Measurements from ENCODE around the gene TMEM60. TPM values are rescaled to one million over a fixed set of nuclear protein-coding genes. Genes with fewer than 3 reads are reported as not detected.

TMEM60 gene
- total and polyA plus RNA-seq, 2 of the 13 experiments (the other 11 are each of a cell fraction or from before 2014, with no cell fraction given): 25.6 to 27.7 TPM

DNA sequence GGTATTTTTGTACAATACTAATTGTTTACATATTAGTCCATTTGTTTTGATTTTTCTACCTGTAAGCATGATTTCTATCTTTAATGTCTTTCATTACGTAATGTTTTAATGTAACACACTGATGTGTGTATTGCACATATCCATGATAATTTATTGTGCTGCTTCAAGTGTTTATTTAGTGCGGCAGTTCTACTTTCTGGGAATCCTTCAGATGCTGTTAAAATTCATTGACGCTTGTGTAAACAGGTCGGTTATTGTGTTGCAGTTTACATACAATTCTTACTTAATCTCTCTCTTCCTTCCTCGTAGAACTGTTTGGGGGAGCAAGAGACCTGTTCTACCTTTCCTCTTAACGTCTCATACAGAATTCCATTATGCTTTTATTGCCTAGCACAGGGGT, 6.9 kb downstream of the TMEM60 start:
- Histone ChIP-seq H3K4me2 (ENCODE audit: low read depth, low read length) (no peak overlapping the region), H3K9me3 (ENCODE audit: low read length) (no peaks in the 10 kb centered on the region; the same call in 1 of the 2 replicates), H3K27me3 (ENCODE audit: control insufficient read depth in 1 of 2, insufficient read depth in 2 of 2, low read length in 2 of 2) (no peaks in the 10 kb centered on the region), H3K27ac (ENCODE audit: extremely low read length, insufficient read depth, low read length) (no peak overlapping the region), H3K4me3 (replicated peaks in 1 of 3; ENCODE audit: insufficient read depth in 1 of 3, low read depth in 2 of 3, low read length in 3 of 3) (no peak overlapping the region), H4K20me1 (ENCODE audit: insufficient read depth, low read length) (no peaks in the 10 kb centered on the region), H3K4me1 (ENCODE audit: insufficient read depth, low read length) (peaks cover 5% of the 10 kb centered on the region), H3K79me2 (ENCODE audit: insufficient read depth, low read length) (peaks cover 10% of the 10 kb centered on the region), H3K36me3 (replicated peaks in 1 of 2; ENCODE audit: control insufficient read depth in 1 of 2, insufficient read depth in 2 of 2, low read length in 2 of 2) (peaks cover 0 to 6% of the 10 kb centered on the region in 2 experiments; a peak in 3 of 5 replicates), H2AFZ (ENCODE audit: low read length) (no peak overlapping the region), H3K9ac (ENCODE audit: insufficient read depth, low read depth, low read length) (no peak overlapping the region)
- FAIRE-seq (no peak), ATAC-seq (no peak), DNase-seq (ENCODE audit: low spot score) (no peak)
- BruUV-seq (replicated peaks): no TSS peak
- 92% methylated on average over 6 of the region's 6 CpGs for WGBS (ENCODE audit: low lambda C conversion rate)
- intact Hi-C loops (cut with micrococcal nuclease; ENCODE audit: unreplicated experiment) (no loop called here), in situ Hi-C loops (cut with HindIII; ENCODE audit: extremely low pct_ligation_motif_present, low pct_unique_long_range_greater_than_20kb) (no loop called here)
- ChIA-PET POLR2A (no interaction called here), CTCF (ENCODE audit: low intra/inter-chr PET ratio, low total read pairs) (no interaction called here)
- TF ChIP-seq, protein P1, sequence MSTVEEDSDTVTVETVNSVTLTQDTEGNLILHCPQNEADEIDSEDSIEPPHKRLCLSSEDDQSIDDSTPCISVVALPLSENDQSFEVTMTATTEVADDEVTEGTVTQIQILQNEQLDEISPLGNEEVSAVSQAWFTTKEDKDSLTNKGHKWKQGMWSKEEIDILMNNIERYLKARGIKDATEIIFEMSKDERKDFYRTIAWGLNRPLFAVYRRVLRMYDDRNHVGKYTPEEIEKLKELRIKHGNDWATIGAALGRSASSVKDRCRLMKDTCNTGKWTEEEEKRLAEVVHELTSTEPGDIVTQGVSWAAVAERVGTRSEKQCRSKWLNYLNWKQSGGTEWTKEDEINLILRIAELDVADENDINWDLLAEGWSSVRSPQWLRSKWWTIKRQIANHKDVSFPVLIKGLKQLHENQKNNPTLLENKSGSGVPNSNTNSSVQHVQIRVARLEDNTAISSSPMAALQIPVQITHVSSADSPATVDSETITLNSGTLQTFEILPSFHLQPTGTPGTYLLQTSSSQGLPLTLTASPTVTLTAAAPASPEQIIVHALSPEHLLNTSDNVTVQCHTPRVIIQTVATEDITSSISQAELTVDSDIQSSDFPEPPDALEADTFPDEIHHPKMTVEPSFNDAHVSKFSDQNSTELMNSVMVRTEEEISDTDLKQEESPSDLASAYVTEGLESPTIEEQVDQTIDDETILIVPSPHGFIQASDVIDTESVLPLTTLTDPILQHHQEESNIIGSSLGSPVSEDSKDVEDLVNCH (CRISPR knock-in tag; IDR thresholded peaks at IDR 0.05): no peak
- TF ChIP-seq CEBPB (IDR thresholded peaks at IDR 0.05; ENCODE audit: borderline replicate concordance, low read depth, low read length) (0 out of 2 replicates have a peak, but pooled peaks have one; percentile 23), RORA (CRISPR knock-in tag; IDR thresholded peaks at IDR 0.05) (no peak)

- WGBS (ENCODE audit: low lambda C conversion rate): 96% methylated on average over 2 of the region's 2 CpGs
- POLR2A ChIA-PET: no interaction called here
- intact Hi-C loops (cut with micrococcal nuclease; ENCODE audit: unreplicated experiment): no loop called here
- Histone ChIP-seq H3K79me2 (ENCODE audit: insufficient read depth, low read length) (no peaks in the 10 kb centered on the region), H3K36me3 (replicated peaks in 1 of 2; ENCODE audit: control insufficient read depth in 1 of 2, insufficient read depth in 2 of 2, low read length in 2 of 2) (no peaks in the 10 kb centered on the region; a peak in 1 of 5 replicates), H4K20me1 (ENCODE audit: insufficient read depth, low read length) (no peaks in the 10 kb centered on the region), H3K4me2 (ENCODE audit: low read depth, low read length) (no peak overlapping the region), H2AFZ (ENCODE audit: low read length) (no peak overlapping the region), H3K27me3 (ENCODE audit: control insufficient read depth in 1 of 2, insufficient read depth in 2 of 2, low read length in 2 of 2) (no peaks in the 10 kb centered on the region), H3K4me1 (ENCODE audit: insufficient read depth, low read length) (peaks cover 3% of the 10 kb centered on the region), H3K9ac (ENCODE audit: insufficient read depth, low read depth, low read length) (no peak overlapping the region), H3K27ac (ENCODE audit: extremely low read length, insufficient read depth, low read length) (no peak overlapping the region), H3K9me3 (ENCODE audit: low read length) (peaks cover 12% of the 10 kb centered on the region), H3K4me3 (replicated peaks in 1 of 3; ENCODE audit: insufficient read depth in 1 of 3, low read depth in 2 of 3, low read length in 3 of 3) (no peak overlapping the region)
- ATAC-seq (peak; percentile 20; the same call in 1 of the 3 replicates), DNase-seq (ENCODE audit: low spot score) (no peak), FAIRE-seq (no peak)
- CTCF ChIA-PET (ENCODE audit: low intra/inter-chr PET ratio, low total read pairs): no interaction called here
- in situ Hi-C loops (cut with HindIII; ENCODE audit: extremely low pct_ligation_motif_present, low pct_unique_long_range_greater_than_20kb): no loop called here
- BruUV-seq (replicated peaks): no TSS peak
- TF ChIP-seq HNF1B (CRISPR knock-in tag; IDR thresholded peaks at IDR 0.05) (no peak), CHCHD3 (CRISPR knock-in tag; IDR thresholded peaks at IDR 0.05) (no peak), SKI (IDR thresholded peaks at IDR 0.05; ENCODE audit: partially characterized antibody) (no peak), ZNF879 (CRISPR knock-in tag; IDR thresholded peaks at IDR 0.05) (no peak), ZNF101 (CRISPR knock-in tag; IDR thresholded peaks at IDR 0.05; ENCODE audit: borderline replicate concordance, low read depth) (no peak), CBX2 (IDR thresholded peaks at IDR 0.05; ENCODE audit: low read depth, low read length) (no peak), CBX2 (CRISPR knock-in tag; IDR thresholded peaks at IDR 0.05; ENCODE audit: low read depth) (no peak)
- TF ChIP-seq, protein P2, sequence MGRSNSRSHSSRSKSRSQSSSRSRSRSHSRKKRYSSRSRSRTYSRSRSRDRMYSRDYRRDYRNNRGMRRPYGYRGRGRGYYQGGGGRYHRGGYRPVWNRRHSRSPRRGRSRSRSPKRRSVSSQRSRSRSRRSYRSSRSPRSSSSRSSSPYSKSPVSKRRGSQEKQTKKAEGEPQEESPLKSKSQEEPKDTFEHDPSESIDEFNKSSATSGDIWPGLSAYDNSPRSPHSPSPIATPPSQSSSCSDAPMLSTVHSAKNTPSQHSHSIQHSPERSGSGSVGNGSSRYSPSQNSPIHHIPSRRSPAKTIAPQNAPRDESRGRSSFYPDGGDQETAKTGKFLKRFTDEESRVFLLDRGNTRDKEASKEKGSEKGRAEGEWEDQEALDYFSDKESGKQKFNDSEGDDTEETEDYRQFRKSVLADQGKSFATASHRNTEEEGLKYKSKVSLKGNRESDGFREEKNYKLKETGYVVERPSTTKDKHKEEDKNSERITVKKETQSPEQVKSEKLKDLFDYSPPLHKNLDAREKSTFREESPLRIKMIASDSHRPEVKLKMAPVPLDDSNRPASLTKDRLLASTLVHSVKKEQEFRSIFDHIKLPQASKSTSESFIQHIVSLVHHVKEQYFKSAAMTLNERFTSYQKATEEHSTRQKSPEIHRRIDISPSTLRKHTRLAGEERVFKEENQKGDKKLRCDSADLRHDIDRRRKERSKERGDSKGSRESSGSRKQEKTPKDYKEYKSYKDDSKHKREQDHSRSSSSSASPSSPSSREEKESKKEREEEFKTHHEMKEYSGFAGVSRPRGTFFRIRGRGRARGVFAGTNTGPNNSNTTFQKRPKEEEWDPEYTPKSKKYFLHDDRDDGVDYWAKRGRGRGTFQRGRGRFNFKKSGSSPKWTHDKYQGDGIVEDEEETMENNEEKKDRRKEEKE (IDR thresholded peaks at IDR 0.05): no peak
Observed at GRCh38 chr7:77788327-77788902, 9.8 kb downstream of the TMEM60 start.

All from HepG2 (cell line).